HCT116 (cell line): ENCODE measurements around the gene SNRNP200.

Source experiments
- CTCF ChIP-seq, 3 experiments: fragments of 200-600 bp in 1 of 3; sonication (generic) in 1 of 3; IDR thresholded peaks in 2 of 3; conservative IDR thresholded peaks in 1 of 3; 2 replicates each; pipeline ENCODE4 v1.5.1; 2012 to 2017; ENCODE audit warnings: low read depth in 2 of 3, low read length in 2 of 3, antibody characterized with exemption in 1 of 3, borderline replicate concordance in 1 of 3, control low read depth in 1 of 3, mild to moderate bottlenecking in 1 of 3, mixed read lengths in 1 of 3, mixed run types in 1 of 3, moderate library complexity in 1 of 3; ENCODE audit not compliant: insufficient read depth in 1 of 3
- EGR1 ChIP-seq: IDR thresholded peaks from 2 replicates; pipeline ENCODE4 v1.6.1; 2012; ENCODE audit warnings: low read depth
- EZH2 ChIP-seq: fragments of 200-600 bp; sonication (generic); IDR thresholded peaks from 2 replicates; pipeline ENCODE4 v1.6.1; 2017; ENCODE audit warnings: antibody characterized with exemption, mixed run types
- ZFX ChIP-seq: fragments of 450-650 bp; IDR thresholded peaks from 2 replicates; pipeline ENCODE4 v1.6.1; 2017

GRCh38 chr2:96320728-96321622 lies 15.6 kb upstream of the SNRNP200 start:
- TF ChIP-seq EZH2 (no peak), ZFX (no peak; the same call in 1 of the 2 replicates), CTCF (IDR thresholded peaks at IDR 0.05 in 2 of 3, conservative IDR thresholded peaks at IDR 0.05 in 1 of 3; ENCODE audit: borderline replicate concordance in 1 of 3, insufficient read depth in 1 of 3, low read depth in 2 of 3, low read length in 2 of 3) (no peak), EGR1 (no peak)
